Activated T-cell treated with anti-CD3 and anti-CD28 coated beads, Interleukin-2, amount 50 U/mL, for 24 hours (primary cell): Measurements from ENCODE around the gene BDH1.
A peak's percentile ranks its signal among the peaks of the same experiment; 100 is the strongest.

Source experiments
- DNase-seq: peaks from one replicate; pipeline ENCODE4 v3.0.0-alpha.2; 2020
- H3K27ac Mint-ChIP-seq: 2 replicates; pipeline ENCODE4 v1.8.0; 2020; ENCODE audit warnings: mild to moderate bottlenecking, mixed read lengths
- H3K27me3 Mint-ChIP-seq: 2 replicates; pipeline ENCODE4 v1.8.0; 2020; ENCODE audit warnings: mixed read lengths
- H3K36me3 Mint-ChIP-seq: 2 replicates; pipeline ENCODE4 v1.8.0; 2020; ENCODE audit warnings: low read depth, mixed read lengths
- H3K4me1 Mint-ChIP-seq: 2 replicates; pipeline ENCODE4 v1.8.0; 2020; ENCODE audit warnings: low read depth, mixed read lengths
- H3K4me3 Mint-ChIP-seq: 2 replicates; pipeline ENCODE4 v1.8.0; 2020; ENCODE audit warnings: mild to moderate bottlenecking, moderate library complexity, mixed read lengths
- H3K9me3 Mint-ChIP-seq: 2 replicates; pipeline ENCODE4 v1.8.0; 2020; ENCODE audit warnings: mixed read lengths

BDH1 gene

DNA sequence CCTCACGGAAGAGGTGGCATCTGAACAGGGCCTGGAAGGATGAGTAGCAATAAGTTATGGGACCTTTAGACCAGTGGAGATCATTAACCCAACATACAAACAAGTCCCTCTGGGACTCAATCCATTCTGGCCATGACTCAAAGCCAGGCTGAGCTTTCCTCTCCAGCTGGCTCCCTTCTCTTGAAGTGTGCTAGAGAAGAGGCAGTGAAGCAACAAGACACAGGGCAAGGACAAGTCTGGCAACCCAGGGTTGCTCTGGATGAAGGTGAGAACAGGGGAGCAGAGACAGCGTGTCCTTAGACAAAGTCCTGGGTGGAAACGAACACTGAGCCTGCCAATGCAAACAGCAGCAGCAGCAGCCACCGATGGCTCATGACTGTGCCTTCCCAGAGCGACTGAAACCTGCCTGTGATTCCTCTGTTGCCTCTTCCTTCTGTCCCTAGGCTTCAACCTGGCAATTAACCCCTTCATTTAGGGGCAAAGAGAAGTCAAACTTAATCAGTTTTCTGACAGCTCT, 86.8 kb downstream of the BDH1 start:
- no peak overlapping the region for H3K4me3 Mint-ChIP-seq
- H3K9me3 Mint-ChIP-seq, result no peaks in the 10 kb centered on the region
- DNase-seq, result no peak
- peaks cover 31% of the 10 kb centered on the region for H3K4me1 Mint-ChIP-seq
- H3K36me3 Mint-ChIP-seq, result no peaks in the 10 kb centered on the region
- peaks cover 51% of the 10 kb centered on the region for H3K27me3 Mint-ChIP-seq
- no peak overlapping the region for H3K27ac Mint-ChIP-seq

DNA sequence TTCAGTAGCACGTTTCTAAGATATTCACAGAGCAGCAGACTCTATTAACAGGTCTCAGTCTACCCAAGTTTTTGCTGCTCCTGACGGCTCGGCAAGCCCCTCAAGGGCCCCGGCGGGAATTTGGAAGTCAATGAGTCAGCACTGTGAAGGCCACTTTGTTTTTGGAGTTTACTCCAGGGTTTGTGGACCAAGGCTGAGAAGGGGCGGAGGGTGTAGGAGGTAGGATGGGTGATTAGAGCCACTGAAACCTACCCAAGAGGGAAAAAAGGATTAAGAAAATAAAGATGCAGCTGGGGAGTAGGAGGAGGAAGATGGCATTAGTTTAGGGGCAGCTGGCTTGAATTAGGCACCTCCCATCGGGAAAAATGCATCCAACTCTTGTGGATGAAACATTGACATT, 87.6 kb downstream of the BDH1 start:
- Mint-ChIP-seq H3K4me3 (no peak overlapping the region), H3K36me3 (no peaks in the 10 kb centered on the region)

DNA sequence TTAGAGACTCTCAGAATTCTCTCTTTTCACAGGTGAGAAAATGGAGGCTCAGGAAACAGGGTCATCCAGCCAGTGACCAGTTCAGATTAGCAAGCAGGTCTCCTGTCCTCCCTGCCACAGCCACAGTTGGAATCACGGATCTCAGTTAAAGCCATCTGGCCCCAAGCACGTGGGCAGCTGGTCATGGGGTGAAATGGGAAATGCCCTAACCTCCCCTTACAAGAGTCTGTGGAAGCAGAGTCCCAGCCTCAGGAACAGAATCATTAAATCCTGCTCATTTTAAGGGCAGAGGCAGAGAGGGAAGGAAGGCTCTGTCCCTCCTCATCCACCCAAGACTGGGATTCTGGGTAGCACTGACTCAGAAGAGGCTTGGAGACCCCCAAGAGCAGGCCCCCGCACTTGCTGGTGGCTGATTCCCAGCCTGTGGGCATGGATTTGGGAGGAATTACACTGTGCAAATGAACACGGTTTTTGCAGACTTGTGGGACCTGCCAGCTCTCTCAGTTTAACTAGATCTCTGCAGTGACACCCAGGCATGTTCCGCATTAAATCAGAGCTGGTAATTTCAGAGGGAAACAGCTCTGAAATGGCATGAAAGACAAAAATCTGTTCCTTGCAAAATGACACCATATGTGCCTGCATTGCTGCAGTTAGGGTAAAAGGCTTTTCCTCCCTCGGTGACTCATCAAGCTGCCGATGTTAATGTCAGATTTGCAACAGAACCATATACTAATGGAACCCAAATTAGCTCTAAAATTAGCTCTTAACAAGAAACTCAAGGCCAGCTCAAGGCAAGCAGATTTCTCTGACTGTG, 89.0 kb downstream of the BDH1 start:
- no peak for DNase-seq
- no peaks in the 10 kb centered on the region for H3K36me3 Mint-ChIP-seq
- H3K27me3 Mint-ChIP-seq, result peaks cover 47% of the 10 kb centered on the region
- peak overlapping the region; percentile 31 for H3K27ac Mint-ChIP-seq
- no peaks in the 10 kb centered on the region for H3K9me3 Mint-ChIP-seq
- H3K4me1 Mint-ChIP-seq, result peaks cover 47% of the 10 kb centered on the region
- H3K4me3 Mint-ChIP-seq, result no peak overlapping the region

More for the DNA sequence above, 87.6 kb downstream of the BDH1 start:
- H3K4me1 Mint-ChIP-seq, result peaks cover 38% of the 10 kb centered on the region
- H3K27ac Mint-ChIP-seq, result no peak overlapping the region
- no peaks in the 10 kb centered on the region for H3K9me3 Mint-ChIP-seq
- peaks cover 49% of the 10 kb centered on the region for H3K27me3 Mint-ChIP-seq
- no peak for DNase-seq

DNA sequence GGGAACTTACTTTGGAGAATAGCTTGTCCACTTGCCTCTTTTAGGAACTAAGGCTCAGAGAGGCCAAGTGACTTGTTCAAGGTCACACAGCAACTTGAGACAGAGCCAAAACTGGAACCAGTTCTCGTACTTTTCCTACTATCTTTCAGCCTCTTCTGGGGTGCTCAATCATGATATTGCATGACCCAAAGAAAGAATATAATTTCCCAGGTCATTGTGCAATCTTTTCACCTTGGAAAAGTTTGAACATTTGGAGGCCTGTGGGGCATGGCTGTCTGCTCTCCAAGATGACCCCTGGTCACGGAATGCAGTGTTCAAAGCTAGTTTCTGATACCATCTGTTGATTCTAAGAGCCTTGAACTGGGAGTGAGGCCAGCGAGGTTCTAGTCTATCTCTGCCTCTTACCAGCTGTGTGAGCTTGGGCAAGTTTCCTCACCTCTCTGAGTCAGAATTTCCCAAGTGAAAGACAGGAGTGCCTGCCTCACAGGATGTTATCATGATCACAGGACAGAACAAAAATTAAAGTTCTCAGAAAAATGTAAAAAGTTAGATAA, 89.7 kb downstream of the BDH1 start:
- no peak for DNase-seq
- Mint-ChIP-seq H3K4me3 (no peak overlapping the region), H3K4me1 (peaks cover 47% of the 10 kb centered on the region), H3K36me3 (no peaks in the 10 kb centered on the region), H3K27me3 (peaks cover 47% of the 10 kb centered on the region), H3K27ac (peak overlapping the region; percentile 31), H3K9me3 (no peaks in the 10 kb centered on the region)

DNA sequence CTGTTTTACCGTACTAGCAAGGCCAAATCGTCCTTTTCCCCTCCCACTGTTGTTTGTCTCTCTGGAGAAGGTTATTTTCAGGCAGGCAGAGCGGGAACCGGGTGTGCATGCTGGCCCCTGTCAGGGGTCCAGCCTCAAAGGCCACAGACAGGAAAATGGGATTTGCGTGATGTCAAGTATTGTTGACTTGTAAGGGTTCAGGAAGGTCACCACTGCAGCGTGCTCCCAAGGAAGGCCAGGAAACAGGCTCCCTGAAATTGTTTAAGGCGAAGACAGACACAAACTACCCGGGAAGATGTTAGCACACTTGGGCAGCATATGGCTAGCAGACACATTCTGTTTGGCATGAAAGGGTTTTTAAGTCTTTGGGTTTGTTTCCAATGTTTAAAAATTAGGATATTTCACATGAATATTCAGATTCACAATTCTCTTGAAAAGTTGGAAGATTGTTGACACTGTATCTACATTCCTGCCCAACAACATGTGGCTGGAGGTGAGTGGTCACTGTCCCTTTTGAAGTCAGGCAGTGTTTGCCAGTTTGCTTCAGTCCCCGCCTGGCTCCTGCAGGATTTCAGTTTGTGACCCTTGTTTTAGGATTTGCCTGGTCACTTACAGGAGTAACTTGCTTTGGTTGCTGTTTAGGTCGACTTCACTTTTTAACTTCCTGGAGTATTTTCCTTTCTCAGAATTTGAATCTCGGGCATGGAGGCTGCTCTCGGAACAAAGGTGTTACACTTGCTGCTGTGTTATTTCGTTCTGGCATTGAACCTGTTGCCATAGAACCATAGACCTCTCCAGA, 90.4 kb downstream of the BDH1 start:
- no peak overlapping the region for H3K27ac Mint-ChIP-seq
- H3K9me3 Mint-ChIP-seq, result no peaks in the 10 kb centered on the region
- no peaks in the 10 kb centered on the region for H3K36me3 Mint-ChIP-seq
- peaks cover 47% of the 10 kb centered on the region for H3K4me1 Mint-ChIP-seq
- DNase-seq, result no peak
- H3K4me3 Mint-ChIP-seq, result no peak overlapping the region
- H3K27me3 Mint-ChIP-seq, result peaks cover 47% of the 10 kb centered on the region

DNA sequence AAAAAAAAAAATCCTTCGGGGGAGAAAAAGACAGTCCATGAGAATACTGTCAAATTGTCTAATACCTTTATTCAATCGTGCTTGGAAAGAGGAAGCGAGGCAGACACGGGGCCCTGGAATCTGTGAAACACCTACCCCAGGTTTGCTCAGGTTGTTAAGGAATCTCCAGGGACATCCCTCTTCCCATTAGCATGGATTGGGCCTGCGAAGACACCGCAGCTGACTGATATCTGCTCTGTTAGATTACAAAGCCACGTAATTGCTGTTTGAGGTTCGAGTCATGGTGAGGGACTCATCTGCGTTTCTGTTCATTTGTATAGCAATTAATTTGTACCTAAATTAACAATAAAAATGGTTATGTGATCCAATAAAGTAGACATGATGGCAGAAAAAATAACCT, 91.0 kb downstream of the BDH1 start:
- no peak overlapping the region for H3K4me3 Mint-ChIP-seq
- peaks cover 47% of the 10 kb centered on the region for H3K4me1 Mint-ChIP-seq
- DNase-seq, result no peak
- H3K36me3 Mint-ChIP-seq, result no peaks in the 10 kb centered on the region
- H3K27ac Mint-ChIP-seq, result no peak overlapping the region
- H3K27me3 Mint-ChIP-seq, result peaks cover 43% of the 10 kb centered on the region
- H3K9me3 Mint-ChIP-seq, result no peaks in the 10 kb centered on the region

DNA sequence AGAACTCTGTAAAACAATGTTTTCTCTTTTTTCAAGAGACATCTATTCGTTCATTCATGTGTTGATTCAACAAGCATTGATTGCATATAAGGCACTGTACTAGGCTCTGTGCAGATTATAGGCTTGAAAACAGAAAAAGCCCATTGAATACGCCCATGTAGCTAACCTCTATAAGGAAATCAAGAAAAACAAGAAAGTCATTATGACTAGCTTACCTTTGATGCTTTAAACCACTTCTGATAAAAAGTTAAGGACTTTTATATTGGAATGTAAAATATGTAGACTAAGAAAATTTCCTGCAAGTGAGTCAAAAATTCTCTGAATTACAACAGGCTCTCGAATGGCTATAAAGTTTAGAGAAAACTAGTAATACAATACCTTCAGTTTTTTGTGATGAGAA, 92.5 kb downstream of the BDH1 start:
- H3K9me3 Mint-ChIP-seq, result no peaks in the 10 kb centered on the region
- no peaks in the 10 kb centered on the region for H3K36me3 Mint-ChIP-seq
- H3K4me3 Mint-ChIP-seq, result no peak overlapping the region
- no peak for DNase-seq
- peaks cover 47% of the 10 kb centered on the region for H3K4me1 Mint-ChIP-seq
- peaks cover 32% of the 10 kb centered on the region for H3K27me3 Mint-ChIP-seq
- peak overlapping the region; percentile 41 for H3K27ac Mint-ChIP-seq

DNA sequence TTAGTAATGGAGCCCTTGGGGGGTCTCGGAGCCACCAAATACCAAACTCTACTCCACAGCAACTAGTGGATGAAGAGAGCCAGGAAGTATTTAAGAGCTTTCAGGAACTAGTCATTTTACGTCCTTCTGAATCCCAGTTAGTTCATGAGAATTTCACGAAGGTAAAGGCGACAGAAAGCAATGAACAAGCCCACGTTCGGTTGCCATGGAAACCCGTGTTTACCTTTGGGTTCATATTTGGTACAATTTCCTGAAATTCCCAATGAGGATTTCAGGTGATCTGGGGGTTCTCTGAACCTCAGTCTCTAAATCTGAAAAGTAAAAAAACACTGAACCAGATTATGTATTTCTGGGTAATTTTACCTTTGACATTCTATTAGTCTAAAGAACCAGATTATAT, 93.0 kb downstream of the BDH1 start:
- DNase-seq, result no peak
- H3K27ac Mint-ChIP-seq, result no peak overlapping the region
- peaks cover 28% of the 10 kb centered on the region for H3K27me3 Mint-ChIP-seq
- H3K4me1 Mint-ChIP-seq, result peaks cover 47% of the 10 kb centered on the region
- no peaks in the 10 kb centered on the region for H3K36me3 Mint-ChIP-seq
- H3K9me3 Mint-ChIP-seq, result no peaks in the 10 kb centered on the region
- H3K4me3 Mint-ChIP-seq, result no peak overlapping the region

DNA sequence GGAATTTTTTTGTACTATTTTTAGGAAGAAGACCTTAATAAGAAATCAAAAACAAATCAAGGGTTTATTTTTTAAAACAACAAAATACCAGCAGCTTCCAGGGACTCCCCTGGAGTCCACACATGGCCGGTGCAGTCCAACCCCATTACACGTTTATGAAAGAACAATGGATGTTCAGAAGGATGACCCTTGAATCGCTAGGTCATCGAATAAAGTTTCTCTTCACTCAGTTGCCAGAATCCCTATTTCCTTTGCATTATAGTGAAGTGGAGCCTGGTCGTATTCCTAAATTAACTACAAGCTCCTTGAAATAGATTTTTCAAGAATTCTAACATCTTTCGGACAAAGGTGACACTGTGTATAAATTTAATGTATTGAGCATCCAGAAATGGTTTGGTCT, 95.1 kb downstream of the BDH1 start:
- no peaks in the 10 kb centered on the region for H3K9me3 Mint-ChIP-seq
- H3K4me3 Mint-ChIP-seq, result no peak overlapping the region
- H3K27me3 Mint-ChIP-seq, result peaks cover 11% of the 10 kb centered on the region
- peaks cover 43% of the 10 kb centered on the region for H3K4me1 Mint-ChIP-seq
- no peak for DNase-seq
- H3K27ac Mint-ChIP-seq, result no peak overlapping the region
- H3K36me3 Mint-ChIP-seq, result peaks cover 5% of the 10 kb centered on the region

DNA sequence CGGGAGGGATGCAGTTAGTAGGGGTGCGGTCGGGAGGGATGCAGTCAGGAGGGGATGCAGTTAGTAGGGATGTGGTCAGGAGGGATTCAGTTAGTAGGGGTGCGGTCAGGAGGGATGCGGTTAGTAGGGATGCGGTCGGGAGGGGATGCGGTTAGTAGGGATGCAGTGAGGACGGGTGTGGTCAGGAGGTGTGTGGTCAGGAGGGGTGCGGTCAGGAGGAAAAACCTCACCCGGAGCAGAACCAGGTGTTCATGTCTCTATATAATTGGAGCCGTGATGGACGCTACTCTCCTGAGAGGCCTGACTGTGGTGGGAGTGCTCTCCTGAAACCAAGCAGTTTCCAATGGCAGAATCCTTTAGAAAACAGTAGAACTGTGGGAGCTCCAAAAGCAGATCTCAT, 95.8 kb downstream of the BDH1 start:
- Mint-ChIP-seq H3K27ac (no peak overlapping the region), H3K4me1 (peaks cover 42% of the 10 kb centered on the region), H3K36me3 (peaks cover 5% of the 10 kb centered on the region), H3K9me3 (no peaks in the 10 kb centered on the region), H3K27me3 (peaks cover 6% of the 10 kb centered on the region), H3K4me3 (no peak overlapping the region)
- no peak for DNase-seq
